Measurements from ENCODE around the gene PLPP6.

- TF ChIP-seq CTCF (IDR thresholded peaks at IDR 0.05), result no peak
- no peak for TF ChIP-seq EZH2 (IDR thresholded peaks at IDR 0.05; ENCODE audit: borderline replicate concordance, insufficient read depth, low read depth, low read length, poor library complexity, severe bottlenecking)
Measured at GRCh38 chr9:4706021-4706420, 43.9 kb downstream of the PLPP6 start.

Measured in B cell (primary cell).